Stimulated activated CD8-positive, alpha-beta memory T cell treated with anti-CD3 and anti-CD28 coated beads, Interleukin-12 subunit alpha, Interleukin-12 subunit beta, amount 100 ng/mL, for 1 hour (primary cell): ENCODE measurements around the gene FAM83D.

Experiments
- DNase-seq: peaks from one replicate; pipeline ENCODE4 v3.0.0-alpha.2; 2020; ENCODE audit warnings: low read depth

The FAM83D gene

GRCh38 chr20:38926142-38926933 lies at the start of gene FAM83D:
Gene FAM83D, plus strand, starts transcription at chr20:38926417. Its CDS starts 26 bp downstream, at chr20:38926443.
- peak; percentile 86 for DNase-seq

- no peak for DNase-seq
These were observed 48.7 kb upstream of the FAM83D start for GRCh38 chr20:38877483-38877882.

GRCh38 chr20:38878866-38879265 lies 47.4 kb upstream of the FAM83D start:
- no peak for DNase-seq

- no peak for DNase-seq
These were observed 45.1 kb upstream of the FAM83D start for GRCh38 chr20:38880952-38881735.

GRCh38 chr20:38881806-38882440 lies 44.3 kb upstream of the FAM83D start:
- DNase-seq: no peak

GRCh38 chr20:38882600-38882999 lies 43.6 kb upstream of the FAM83D start:
- DNase-seq: no peak

GRCh38 chr20:38883081-38883980 lies 42.9 kb upstream of the FAM83D start:
- DNase-seq: no peak

- no peak for DNase-seq
These were observed 42.1 kb upstream of the FAM83D start for GRCh38 chr20:38883981-38884733.

- DNase-seq: no peak
These were observed 40.9 kb upstream of the FAM83D start for GRCh38 chr20:38885357-38885756.

GRCh38 chr20:38888059-38888831 lies 38.0 kb upstream of the FAM83D start:
- no peak for DNase-seq

- no peak for DNase-seq
These were observed 37.2 kb upstream of the FAM83D start for GRCh38 chr20:38889050-38889449.

GRCh38 chr20:38889792-38890496 lies 36.3 kb upstream of the FAM83D start:
- no peak for DNase-seq

GRCh38 chr20:38890497-38890818 lies 35.8 kb upstream of the FAM83D start:
- DNase-seq: no peak

GRCh38 chr20:38892091-38892981 lies 33.9 kb upstream of the FAM83D start:
- no peak for DNase-seq

GRCh38 chr20:38893056-38893564 lies 33.1 kb upstream of the FAM83D start:
- DNase-seq: no peak

GRCh38 chr20:38893565-38894090 lies 32.6 kb upstream of the FAM83D start:
- DNase-seq: peak; percentile 74

GRCh38 chr20:38894091-38894847 lies 31.9 kb upstream of the FAM83D start:
- DNase-seq: no peak
